Endothelial cell of umbilical vein (primary cell): ENCODE results near the gene KLHL30.

Source experiments
- EZH2 ChIP-seq: IDR thresholded peaks from 2 replicates; pipeline ENCODE4 v1.6.1; 2012; ENCODE audit warnings: borderline replicate concordance, low read depth, mild to moderate bottlenecking, moderate library complexity, low read length, inconsistent platforms; ENCODE audit not compliant: severe bottlenecking
- FOS ChIP-seq: IDR thresholded peaks from 2 replicates; pipeline ENCODE4 v1.6.1; 2011; ENCODE audit warnings: mild to moderate bottlenecking, low read length, moderate library complexity, borderline replicate concordance; ENCODE audit not compliant: insufficient read depth
- GATA2 ChIP-seq: IDR thresholded peaks from 2 replicates; pipeline ENCODE4 v1.7.0; 2011; ENCODE audit warnings: low read depth, mild to moderate bottlenecking, moderate library complexity, mixed read lengths, low read length; ENCODE audit not compliant: insufficient read length, insufficient read depth
- JUN ChIP-seq: IDR thresholded peaks from 2 replicates; pipeline ENCODE4 v1.6.1; 2011; ENCODE audit warnings: borderline replicate concordance, low read depth; ENCODE audit not compliant: insufficient read length, insufficient read depth
- MAX ChIP-seq: IDR thresholded peaks from 2 replicates; pipeline ENCODE4 v1.6.1; 2011; ENCODE audit not compliant: insufficient read depth, insufficient read length
- MYC ChIP-seq: IDR thresholded peaks from one replicate; pipeline ENCODE4 v1.6.1; 2011; ENCODE audit warnings: mild to moderate bottlenecking, low read depth, low read length
- POLR2A ChIP-seq: IDR thresholded peaks from 2 replicates; pipeline ENCODE4 v1.6.1; 2012; ENCODE audit warnings: low read depth, mild to moderate bottlenecking, control low read depth, low read length
- POLR2AphosphoS5 ChIP-seq: IDR thresholded peaks from 2 replicates; pipeline ENCODE4 v1.6.1; 2012; ENCODE audit warnings: low read depth, mild to moderate bottlenecking, control low read depth, low read length, moderate library complexity; ENCODE audit not compliant: insufficient read depth
- TF ChIP-seq, protein P1 (sequence below), 2 donors: IDR thresholded peaks; 1 replicate in 1 of 2; 2 replicates in 1 of 2; pipeline ENCODE4 v1.5.1; 2011; ENCODE audit warnings: low read length in 2 of 2, mild to moderate bottlenecking in 2 of 2, moderate library complexity in 2 of 2, control low read depth in 1 of 2, inconsistent platforms in 1 of 2, low read depth in 1 of 2; ENCODE audit not compliant: insufficient read depth in 1 of 2; ENCODE audit errors: extremely low read depth in 1 of 2

- TF ChIP-seq, protein P1, sequence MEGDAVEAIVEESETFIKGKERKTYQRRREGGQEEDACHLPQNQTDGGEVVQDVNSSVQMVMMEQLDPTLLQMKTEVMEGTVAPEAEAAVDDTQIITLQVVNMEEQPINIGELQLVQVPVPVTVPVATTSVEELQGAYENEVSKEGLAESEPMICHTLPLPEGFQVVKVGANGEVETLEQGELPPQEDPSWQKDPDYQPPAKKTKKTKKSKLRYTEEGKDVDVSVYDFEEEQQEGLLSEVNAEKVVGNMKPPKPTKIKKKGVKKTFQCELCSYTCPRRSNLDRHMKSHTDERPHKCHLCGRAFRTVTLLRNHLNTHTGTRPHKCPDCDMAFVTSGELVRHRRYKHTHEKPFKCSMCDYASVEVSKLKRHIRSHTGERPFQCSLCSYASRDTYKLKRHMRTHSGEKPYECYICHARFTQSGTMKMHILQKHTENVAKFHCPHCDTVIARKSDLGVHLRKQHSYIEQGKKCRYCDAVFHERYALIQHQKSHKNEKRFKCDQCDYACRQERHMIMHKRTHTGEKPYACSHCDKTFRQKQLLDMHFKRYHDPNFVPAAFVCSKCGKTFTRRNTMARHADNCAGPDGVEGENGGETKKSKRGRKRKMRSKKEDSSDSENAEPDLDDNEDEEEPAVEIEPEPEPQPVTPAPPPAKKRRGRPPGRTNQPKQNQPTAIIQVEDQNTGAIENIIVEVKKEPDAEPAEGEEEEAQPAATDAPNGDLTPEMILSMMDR (IDR thresholded peaks at IDR 0.05; ENCODE audit: extremely low read depth in 1 of 2, insufficient read depth in 1 of 2, low read depth in 1 of 2, low read length in 2 of 2), result no peak
- TF ChIP-seq POLR2AphosphoS5 (no peak), POLR2A (no peak), JUN (no peak), MAX (no peak), EZH2 (no peak), FOS (no peak), MYC (no peak), GATA2 (no peak)
Observed at GRCh38 chr2:238123991-238124470, 14.4 kb upstream of the KLHL30 start.
